GM08714 (cell line): ENCODE data around the gene NBEA.

Source experiments
- H3K4me3 ChIP-seq: fragments of 200-500 bp; sonication (Bioruptor generic); 2 replicates; pipeline ENCODE4 v1.5.1; 2014; ENCODE audit warnings: mild to moderate bottlenecking, low read length, inconsistent platforms
- ZNF274 ChIP-seq: IDR thresholded peaks from 2 replicates; pipeline ENCODE4 v1.6.1; 2012; ENCODE audit warnings: mild to moderate bottlenecking, low read depth, low read length

Gene NBEA

DNA sequence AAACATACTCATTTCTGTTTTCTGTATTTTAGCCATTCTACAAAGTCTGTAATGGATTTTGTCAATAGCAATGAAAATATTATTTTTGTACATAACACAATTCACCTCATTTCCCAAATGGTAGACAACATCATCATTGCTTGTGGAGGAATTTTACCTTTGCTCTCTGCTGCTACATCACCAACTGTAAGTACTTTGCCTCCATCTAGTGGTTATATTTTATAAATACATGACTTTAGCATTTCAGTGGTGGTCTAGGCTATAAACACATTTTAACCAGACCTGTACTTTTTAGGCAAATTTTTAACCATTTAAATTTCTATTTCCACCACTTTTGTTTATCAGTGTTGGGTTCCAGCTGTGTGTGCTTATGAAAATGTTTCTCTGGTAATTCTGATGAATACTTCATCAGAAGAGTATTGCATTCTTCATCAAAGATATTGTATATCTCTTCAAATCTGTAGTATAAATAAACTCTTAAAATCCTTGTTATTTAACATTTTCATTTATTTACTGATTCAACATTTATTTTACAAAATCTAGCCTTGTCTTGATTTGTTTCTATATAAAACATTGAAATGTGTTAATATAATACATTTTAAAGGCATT is 222.4 kb downstream of the NBEA start:
- TF ChIP-seq ZNF274, result no peak

DNA sequence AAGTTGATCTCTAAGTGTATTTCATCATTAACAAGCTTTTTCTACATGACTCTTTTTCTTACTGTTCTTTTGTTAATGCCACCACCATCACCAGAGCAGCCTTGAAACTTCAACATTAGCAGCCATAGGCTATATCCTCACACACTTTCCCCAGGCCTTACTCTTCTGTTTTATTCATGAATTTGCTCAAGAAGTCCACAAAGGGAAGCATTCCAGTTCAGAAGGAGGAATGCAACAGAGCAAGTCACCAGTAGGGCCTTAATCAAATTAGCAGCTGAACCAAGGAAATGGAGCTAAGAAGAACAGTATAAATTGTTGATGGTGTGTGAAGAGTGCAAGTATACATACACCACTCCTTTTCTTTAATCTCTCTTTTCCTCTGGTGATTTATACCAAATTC is 223.1 kb downstream of the NBEA start:
- no peak overlapping the region for H3K4me3 ChIP-seq
- no peak for TF ChIP-seq ZNF274

More for the DNA sequence above, 222.4 kb downstream of the NBEA start:
- H3K4me3 ChIP-seq, result no peak overlapping the region

GRCh38 chr13:35179494-35179893 is 237.4 kb downstream of the NBEA start:
- no peak overlapping the region for H3K4me3 ChIP-seq
- no peak for TF ChIP-seq ZNF274

DNA sequence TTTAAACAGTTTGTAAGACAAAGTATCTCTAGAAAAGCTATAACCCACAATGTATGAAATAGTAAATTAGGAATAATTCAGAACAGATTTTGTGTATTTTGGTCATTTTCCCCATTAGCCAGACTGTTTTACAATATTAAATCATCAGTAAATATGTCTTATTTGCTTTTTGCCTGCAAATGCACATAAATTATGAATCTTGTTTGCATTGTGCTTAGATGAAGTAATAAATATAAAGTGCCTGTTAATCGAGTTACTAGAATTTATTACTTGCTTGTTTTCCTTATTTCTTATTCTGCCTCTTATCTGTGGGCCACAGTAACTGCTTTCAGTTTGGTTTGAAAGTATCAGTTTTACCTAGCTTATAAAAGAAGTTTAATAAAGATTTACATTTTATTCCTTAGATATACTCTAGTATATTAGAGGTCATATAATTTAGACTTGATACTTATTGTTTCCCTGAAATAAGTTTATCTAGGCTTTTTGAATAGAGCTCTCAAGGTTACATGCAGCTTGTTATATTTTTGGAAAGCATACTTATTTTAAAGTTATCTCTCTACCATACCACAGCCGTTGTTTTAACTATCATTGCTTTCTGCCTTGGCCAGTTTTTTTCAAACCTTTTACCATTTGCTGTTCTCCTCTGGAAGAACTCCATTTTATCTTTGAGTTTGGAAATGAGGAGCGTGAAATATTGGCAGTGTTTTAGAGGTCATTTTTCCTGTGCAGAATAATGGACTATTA is 238.0 kb downstream of the NBEA start:
- no peak overlapping the region for H3K4me3 ChIP-seq

GRCh38 chr13:35190241-35190640 is 248.2 kb downstream of the NBEA start:
- no peak overlapping the region for H3K4me3 ChIP-seq
- TF ChIP-seq ZNF274, result no peak

More for the DNA sequence above, 238.0 kb downstream of the NBEA start:
- no peak for TF ChIP-seq ZNF274

DNA sequence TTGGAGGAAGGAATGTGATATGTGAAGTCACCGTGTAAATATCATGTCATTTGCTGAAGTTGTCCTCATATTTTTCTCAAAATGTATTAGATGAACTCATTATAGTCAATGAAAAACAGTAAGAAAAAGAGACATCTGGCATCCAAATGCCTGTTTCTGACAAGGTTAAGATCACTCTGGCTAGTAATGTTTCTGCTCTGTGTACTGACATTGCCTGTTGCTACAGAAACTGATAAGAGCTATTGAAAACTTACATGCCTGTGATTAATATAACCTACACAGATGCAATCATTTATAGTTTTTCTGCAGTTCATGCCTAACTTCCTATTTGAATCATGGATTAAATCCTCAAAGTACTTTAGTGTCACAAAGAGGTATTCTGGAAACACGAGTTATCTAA is 249.8 kb downstream of the NBEA start:
- TF ChIP-seq ZNF274, result no peak
- no peak overlapping the region for H3K4me3 ChIP-seq

DNA sequence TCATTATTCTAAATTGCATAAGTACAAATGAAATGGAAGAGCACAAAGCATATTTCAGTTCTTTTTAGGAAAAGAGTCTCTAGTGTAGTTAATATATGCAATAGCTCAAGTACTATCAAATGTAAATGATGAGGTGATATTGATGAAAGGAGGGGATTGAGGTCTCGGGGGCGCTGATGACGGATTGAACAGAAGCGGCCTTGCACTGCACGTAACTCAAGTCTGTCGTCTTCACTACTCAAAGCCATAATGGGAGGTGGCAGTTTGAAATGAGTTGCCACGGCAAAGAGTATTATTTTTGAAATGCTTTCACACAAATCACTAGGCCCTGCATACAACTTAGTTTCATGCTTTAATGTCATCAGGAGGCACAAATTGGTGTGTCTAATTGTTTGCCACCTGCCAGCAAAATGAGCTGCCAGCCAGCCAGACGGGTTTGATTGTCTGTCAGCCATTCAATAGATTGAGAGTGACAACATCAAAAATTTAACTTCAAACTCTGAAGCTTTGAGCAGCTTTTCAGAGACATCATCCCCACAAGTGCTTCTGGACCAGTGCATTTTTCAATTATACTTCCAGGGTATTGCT is 256.6 kb downstream of the NBEA start:
- no peak overlapping the region for H3K4me3 ChIP-seq
- TF ChIP-seq ZNF274, result no peak

GRCh38 chr13:35208587-35208986 is 266.5 kb downstream of the NBEA start:
- H3K4me3 ChIP-seq, result no peak overlapping the region
- no peak for TF ChIP-seq ZNF274

DNA sequence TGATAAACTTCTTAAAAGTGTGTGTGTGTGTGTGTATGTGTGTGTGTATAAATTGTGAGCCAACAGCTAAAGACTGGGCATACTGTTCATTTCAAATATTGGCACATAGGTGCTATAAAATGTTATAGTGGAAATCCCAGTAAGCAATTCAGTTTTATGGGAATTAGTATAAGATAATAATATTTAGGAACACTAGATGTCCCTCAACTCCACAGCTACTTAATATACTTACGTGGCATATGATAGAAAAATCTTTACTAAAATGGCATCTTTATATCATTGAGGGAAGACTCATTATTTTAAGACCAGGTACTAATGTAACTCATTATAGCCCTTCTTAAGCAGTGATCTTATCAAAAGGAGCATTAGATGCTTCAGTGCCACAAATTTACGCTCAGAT is 268.2 kb downstream of the NBEA start:
- TF ChIP-seq ZNF274, result no peak
- H3K4me3 ChIP-seq, result no peak overlapping the region

GRCh38 chr13:35211949-35212348 is 269.9 kb downstream of the NBEA start:
- no peak overlapping the region for H3K4me3 ChIP-seq
- no peak for TF ChIP-seq ZNF274

DNA sequence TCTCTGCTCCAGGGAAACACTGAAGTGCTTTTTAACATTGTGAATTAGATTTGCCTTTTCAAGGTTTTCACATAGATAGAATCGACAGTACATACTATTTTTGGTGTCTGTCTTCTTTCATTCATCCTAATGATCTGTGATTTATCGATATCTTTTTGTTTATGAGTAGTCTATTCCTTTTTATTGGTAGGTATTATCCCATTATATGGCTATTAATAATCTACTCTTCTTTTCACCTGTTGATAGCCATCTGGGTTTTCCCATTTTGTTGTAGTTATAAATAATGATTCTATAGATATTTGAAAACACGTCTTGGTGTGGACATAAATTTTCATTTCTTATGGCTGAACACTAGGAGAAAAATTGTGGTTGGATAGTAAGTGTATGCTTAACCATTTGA is 271.8 kb downstream of the NBEA start:
- TF ChIP-seq ZNF274, result no peak
- no peak overlapping the region for H3K4me3 ChIP-seq

- no peak overlapping the region for H3K4me3 ChIP-seq
- no peak for TF ChIP-seq ZNF274
Measured at GRCh38 chr13:35216131-35216530, 274.1 kb downstream of the NBEA start.

GRCh38 chr13:35219021-35219420 is 277.0 kb downstream of the NBEA start:
- no peak overlapping the region for H3K4me3 ChIP-seq
- TF ChIP-seq ZNF274, result no peak

GRCh38 chr13:35225159-35225558 is 283.1 kb downstream of the NBEA start:
- H3K4me3 ChIP-seq, result no peak overlapping the region
- TF ChIP-seq ZNF274, result no peak

GRCh38 chr13:35225582-35225981 is 283.5 kb downstream of the NBEA start:
- TF ChIP-seq ZNF274, result no peak
- H3K4me3 ChIP-seq, result no peak overlapping the region

DNA sequence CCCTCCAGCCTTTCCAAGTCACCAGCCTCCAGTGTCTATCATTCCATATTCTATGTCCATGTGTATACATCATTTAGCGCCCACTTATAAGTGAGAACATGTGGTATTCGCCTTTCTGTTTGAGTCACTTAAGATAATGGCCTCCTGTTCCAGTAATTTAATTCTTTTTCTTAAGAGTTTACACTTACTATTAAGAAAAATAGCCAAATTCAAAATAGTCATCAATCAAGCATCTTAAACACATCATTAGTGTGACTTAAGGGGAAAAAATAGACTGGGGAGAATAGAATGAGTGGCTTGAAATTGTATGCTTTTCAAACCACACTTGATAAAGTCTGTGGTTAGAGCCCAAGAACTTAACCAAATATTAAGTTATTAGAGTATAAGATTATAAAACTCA is 286.5 kb downstream of the NBEA start:
- H3K4me3 ChIP-seq, result no peak overlapping the region
- no peak for TF ChIP-seq ZNF274
